Neural progenitor cell (in vitro differentiated cells): ENCODE results near the gene PORCN. TPM values are rescaled to one million over a fixed set of nuclear protein-coding genes. Genes with fewer than 3 reads are reported as not detected.

ENCODE experiments used
- DNase-seq: peaks from one replicate; pipeline ENCODE4 v3.0.0-alpha.2; 2016; ENCODE audit warnings: low spot score
- H2AFZ ChIP-seq: fragments of 200-600 bp; sonication (generic); replicated peaks from 2 replicates; pipeline ENCODE4 v1.6.1; 2016; ENCODE audit warnings: antibody characterized with exemption
- H3F3A ChIP-seq: fragments of 200-600 bp; sonication (generic); 2 replicates; pipeline ENCODE4 v1.6.1; 2016; ENCODE audit warnings: antibody characterized with exemption, low read depth
- H3K27ac ChIP-seq: fragments of 200-600 bp; sonication (generic); 2 replicates; pipeline ENCODE4 v1.5.1; 2016; ENCODE audit warnings: mild to moderate bottlenecking
- H3K27me3 ChIP-seq: fragments of 200-600 bp; sonication (generic); 2 replicates; pipeline ENCODE4 v1.6.1; 2016; ENCODE audit warnings: mild to moderate bottlenecking, moderate library complexity
- H3K36me3 ChIP-seq: fragments of 200-600 bp; sonication (generic); 2 replicates; pipeline ENCODE4 v1.5.1; 2016
- H3K4me1 ChIP-seq: fragments of 200-600 bp; sonication (generic); 2 replicates; pipeline ENCODE4 v1.6.1; 2016; ENCODE audit warnings: mixed run types
- H3K4me2 ChIP-seq: fragments of 200-600 bp; sonication (generic); 2 replicates; pipeline ENCODE4 v1.6.1; 2016
- H3K4me3 ChIP-seq: fragments of 200-600 bp; sonication (generic); 2 replicates; pipeline ENCODE4 v1.5.1; 2016
- H3K79me2 ChIP-seq: fragments of 200-600 bp; sonication (generic); 2 replicates; pipeline ENCODE4 v1.6.1; 2016; ENCODE audit warnings: low read depth
- H3K9ac ChIP-seq: fragments of 200-600 bp; sonication (generic); 2 replicates; pipeline ENCODE4 v1.6.1; 2016
- H3K9me3 ChIP-seq: fragments of 200-600 bp; sonication (generic); 2 replicates; pipeline ENCODE4 v1.5.1; 2016; ENCODE audit warnings: low read depth
- H4K20me1 ChIP-seq: fragments of 200-600 bp; sonication (generic); 2 replicates; pipeline ENCODE4 v1.6.1; 2016; ENCODE audit warnings: low read depth
- H3K27ac Mint-ChIP-seq: 3 replicates; pipeline ENCODE4 v1.8.0; 2021; ENCODE audit warnings: mixed read lengths
- H3K27me3 Mint-ChIP-seq: 2 replicates; pipeline ENCODE4 v1.8.0; 2022; ENCODE audit warnings: low read depth, mild to moderate bottlenecking, inconsistent platforms, moderate library complexity, mixed read lengths; ENCODE audit not compliant: insufficient read depth
- H3K36me3 Mint-ChIP-seq: 3 replicates; pipeline ENCODE4 v1.8.0; 2021; ENCODE audit warnings: mixed read lengths
- H3K4me1 Mint-ChIP-seq: 3 replicates; pipeline ENCODE4 v1.8.0; 2021; ENCODE audit warnings: mixed read lengths
- H3K4me3 Mint-ChIP-seq: 3 replicates; pipeline ENCODE4 v1.8.0; 2021; ENCODE audit warnings: mild to moderate bottlenecking, moderate library complexity, mixed read lengths
- H3K9me3 Mint-ChIP-seq: 3 replicates; pipeline ENCODE4 v1.8.0; 2020; ENCODE audit warnings: mixed read lengths
- EZH2 ChIP-seq: fragments of 200-600 bp; sonication (generic); IDR thresholded peaks from 2 replicates; pipeline ENCODE4 v1.6.1; 2017; ENCODE audit warnings: antibody characterized with exemption, mild to moderate bottlenecking, moderate library complexity
- EZH2phosphoT487 ChIP-seq: fragments of 200-600 bp; sonication (generic); IDR thresholded peaks from 2 replicates; pipeline ENCODE4 v1.6.1; 2017; ENCODE audit warnings: antibody characterized with exemption
- total RNA-seq: library from RNA; depleted of rRNA; stranded (reverse); fragments of >200 nt; gene quantifications from 2 replicates; pipeline ENCODE4 v1.2.3, GENCODE V29; 2015; ENCODE audit warnings: low replicate concordance
- TF ChIP-seq, protein P1 (sequence below): fragments of 200-600 bp; sonication (generic); IDR thresholded peaks from 2 replicates; pipeline ENCODE4 v1.5.1; 2017; ENCODE audit warnings: antibody characterized with exemption, mild to moderate bottlenecking

PORCN gene
- total RNA-seq, 1 donor from 2014 or later = 10.8 TPM

GRCh38 chrX:48513670-48514069, 4.9 kb downstream of the PORCN start:
- H3K27me3 Mint-ChIP-seq = peaks cover 6% of the 10 kb centered on the region
- H3K27ac Mint-ChIP-seq = no peak overlapping the region
- DNase-seq = no peak
- no peaks in the 10 kb centered on the region for H3K27me3 ChIP-seq
- H2AFZ ChIP-seq = no peak overlapping the region
- no peak overlapping the region for H3K4me2 ChIP-seq
- H3K4me3 ChIP-seq = no peak overlapping the region
- H3K36me3 ChIP-seq = no peaks in the 10 kb centered on the region
- H3F3A ChIP-seq = no peaks in the 10 kb centered on the region
- peaks cover 9% of the 10 kb centered on the region for H3K36me3 Mint-ChIP-seq
- no peak overlapping the region for H3K9ac ChIP-seq
- TF ChIP-seq EZH2 (no peak), EZH2phosphoT487 (no peak)
- TF ChIP-seq, protein P1, sequence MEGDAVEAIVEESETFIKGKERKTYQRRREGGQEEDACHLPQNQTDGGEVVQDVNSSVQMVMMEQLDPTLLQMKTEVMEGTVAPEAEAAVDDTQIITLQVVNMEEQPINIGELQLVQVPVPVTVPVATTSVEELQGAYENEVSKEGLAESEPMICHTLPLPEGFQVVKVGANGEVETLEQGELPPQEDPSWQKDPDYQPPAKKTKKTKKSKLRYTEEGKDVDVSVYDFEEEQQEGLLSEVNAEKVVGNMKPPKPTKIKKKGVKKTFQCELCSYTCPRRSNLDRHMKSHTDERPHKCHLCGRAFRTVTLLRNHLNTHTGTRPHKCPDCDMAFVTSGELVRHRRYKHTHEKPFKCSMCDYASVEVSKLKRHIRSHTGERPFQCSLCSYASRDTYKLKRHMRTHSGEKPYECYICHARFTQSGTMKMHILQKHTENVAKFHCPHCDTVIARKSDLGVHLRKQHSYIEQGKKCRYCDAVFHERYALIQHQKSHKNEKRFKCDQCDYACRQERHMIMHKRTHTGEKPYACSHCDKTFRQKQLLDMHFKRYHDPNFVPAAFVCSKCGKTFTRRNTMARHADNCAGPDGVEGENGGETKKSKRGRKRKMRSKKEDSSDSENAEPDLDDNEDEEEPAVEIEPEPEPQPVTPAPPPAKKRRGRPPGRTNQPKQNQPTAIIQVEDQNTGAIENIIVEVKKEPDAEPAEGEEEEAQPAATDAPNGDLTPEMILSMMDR = no peak
- H3K79me2 ChIP-seq = no peaks in the 10 kb centered on the region
- peaks cover 11% of the 10 kb centered on the region for H3K4me1 Mint-ChIP-seq
- peaks cover 26% of the 10 kb centered on the region for H3K9me3 Mint-ChIP-seq
- no peaks in the 10 kb centered on the region for H4K20me1 ChIP-seq
- H3K4me1 ChIP-seq = no peaks in the 10 kb centered on the region
- H3K4me3 Mint-ChIP-seq = no peak overlapping the region
- H3K27ac ChIP-seq = no peak overlapping the region
- no peaks in the 10 kb centered on the region for H3K9me3 ChIP-seq

- no peak for DNase-seq
- Mint-ChIP-seq H3K27ac (no peak overlapping the region), H3K4me1 (peaks cover 11% of the 10 kb centered on the region), H3K4me3 (no peak overlapping the region), H3K36me3 (peaks cover 9% of the 10 kb centered on the region), H3K27me3 (peaks cover 6% of the 10 kb centered on the region), H3K9me3 (peaks cover 25% of the 10 kb centered on the region)
- Histone ChIP-seq H3K36me3 (no peaks in the 10 kb centered on the region), H3K27me3 (no peaks in the 10 kb centered on the region), H3K9me3 (no peaks in the 10 kb centered on the region), H3K4me2 (no peak overlapping the region), H3K79me2 (no peaks in the 10 kb centered on the region), H3K9ac (no peak overlapping the region), H3F3A (no peaks in the 10 kb centered on the region), H3K4me3 (no peak overlapping the region), H2AFZ (no peak overlapping the region), H4K20me1 (no peaks in the 10 kb centered on the region), H3K27ac (no peak overlapping the region), H3K4me1 (no peaks in the 10 kb centered on the region)
- TF ChIP-seq, protein P1 = no peak
- TF ChIP-seq EZH2 = no peak
- no peak for TF ChIP-seq EZH2phosphoT487
These were observed 5.5 kb downstream of the PORCN start for GRCh38 chrX:48514126-48514806.

- no peak overlapping the region for H3K4me3 Mint-ChIP-seq
- no peaks in the 10 kb centered on the region for H3K27me3 ChIP-seq
- H3K9me3 Mint-ChIP-seq = peaks cover 20% of the 10 kb centered on the region
- H3K27ac ChIP-seq = no peak overlapping the region
- H3K36me3 Mint-ChIP-seq = peaks cover 9% of the 10 kb centered on the region
- peaks cover 4% of the 10 kb centered on the region for H3K4me1 Mint-ChIP-seq
- no peaks in the 10 kb centered on the region for H3K79me2 ChIP-seq
- H3K4me1 ChIP-seq = no peaks in the 10 kb centered on the region
- H3K9ac ChIP-seq = no peak overlapping the region
- H3K27me3 Mint-ChIP-seq = peaks cover 6% of the 10 kb centered on the region
- no peaks in the 10 kb centered on the region for H3K36me3 ChIP-seq
- H3K9me3 ChIP-seq = no peaks in the 10 kb centered on the region
- H4K20me1 ChIP-seq = no peaks in the 10 kb centered on the region
- TF ChIP-seq EZH2 (no peak), EZH2phosphoT487 (no peak)
- TF ChIP-seq, protein P1 = no peak
- no peaks in the 10 kb centered on the region for H3F3A ChIP-seq
- H2AFZ ChIP-seq = no peak overlapping the region
- no peak overlapping the region for H3K4me3 ChIP-seq
- H3K27ac Mint-ChIP-seq = no peak overlapping the region
- no peak overlapping the region for H3K4me2 ChIP-seq
- DNase-seq = no peak
These were observed 6.2 kb downstream of the PORCN start for GRCh38 chrX:48514868-48515460.
